OCI-LY3 (cell line): Measurements from ENCODE around the gene PLAC8L1.

Source experiments
- CTCF ChIP-seq: fragments of 200-600, 300-600 bp; sonication (generic); IDR thresholded peaks from 2 replicates; pipeline ENCODE4 v1.5.1; 2014; ENCODE audit warnings: antibody characterized with exemption, low read length, low read depth
- EZH2phosphoT487 ChIP-seq: fragments of 200-600 bp; shearing (Covaris generic); IDR thresholded peaks from 2 replicates; pipeline ENCODE4 v1.6.1; 2018; ENCODE audit warnings: antibody characterized with exemption, mixed run types, low read depth

GRCh38 chr5:146072595-146072994, 32.8 kb downstream of the PLAC8L1 start:
- TF ChIP-seq CTCF = no peak
- TF ChIP-seq EZH2phosphoT487 = no peak
